ENCODE results near the gene ADGRF5. TPM values are rescaled to one million over a fixed set of nuclear protein-coding genes. Genes with fewer than 3 reads are reported as not detected.
A peak's percentile ranks its signal among the peaks of the same experiment; 100 is the strongest.
"Not testable (repeated sequence)": the region's sequence is repeated elsewhere in the genome, so short reads cannot be mapped to it uniquely, and the experiment has no call there.

The ADGRF5 gene
- total and polyA plus RNA-seq, 11 donors: 24.5 to 89.6 (median 46.8) TPM

DNA sequence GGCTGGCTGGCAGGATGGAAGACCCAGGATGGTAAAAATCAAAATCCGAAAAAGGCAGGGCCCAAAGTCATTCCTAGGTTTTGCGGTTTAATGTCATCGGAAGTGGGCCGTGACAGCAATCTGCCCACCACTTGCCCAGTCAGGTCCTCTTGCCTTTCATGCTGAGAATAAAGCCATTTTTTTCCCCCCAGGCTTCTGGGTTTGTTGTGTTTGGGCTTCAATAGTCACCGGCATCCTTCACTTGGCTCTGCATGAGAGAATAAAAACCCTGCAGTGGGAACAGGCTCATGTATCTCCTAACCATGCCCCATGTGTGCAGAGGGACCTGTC is 72.4 kb downstream of the ADGRF5 start:
- Histone ChIP-seq H3K4me3 (peak overlapping the region in 2 of 12 donors; percentile 26 to 28), H3K36me3 (peaks cover 0 to 5% (median 0%) of the 10 kb centered on the region in 9 donors), H3K9me3 (no peaks in the 10 kb centered on the region), H3K27me3 (no peaks in the 10 kb centered on the region), H3K4me1 (peaks cover 0 to 48% (median 13%) of the 10 kb centered on the region in 12 donors), H3K27ac (no peak overlapping the region)
- WGBS, 4 donors: 50 to 72% (median 64%) methylated on average over 5 of the region's 5 CpGs
- ATAC-seq (peak in 1 of 4 donors; percentile 20), DNase-seq (no peak)
- intact Hi-C loops (cut with DNase I): loop anchor here (1.0 to 10.0 kb wide), 12 partner anchors 139 to 465 kb away; partner anchors contain the start of gene TNFRSF21 (in 1 of the 10)
- TF ChIP-seq CTCF (IDR thresholded peaks at IDR 0.05) (no peak), POLR2A (IDR thresholded peaks at IDR 0.05) (no peak)

DNA sequence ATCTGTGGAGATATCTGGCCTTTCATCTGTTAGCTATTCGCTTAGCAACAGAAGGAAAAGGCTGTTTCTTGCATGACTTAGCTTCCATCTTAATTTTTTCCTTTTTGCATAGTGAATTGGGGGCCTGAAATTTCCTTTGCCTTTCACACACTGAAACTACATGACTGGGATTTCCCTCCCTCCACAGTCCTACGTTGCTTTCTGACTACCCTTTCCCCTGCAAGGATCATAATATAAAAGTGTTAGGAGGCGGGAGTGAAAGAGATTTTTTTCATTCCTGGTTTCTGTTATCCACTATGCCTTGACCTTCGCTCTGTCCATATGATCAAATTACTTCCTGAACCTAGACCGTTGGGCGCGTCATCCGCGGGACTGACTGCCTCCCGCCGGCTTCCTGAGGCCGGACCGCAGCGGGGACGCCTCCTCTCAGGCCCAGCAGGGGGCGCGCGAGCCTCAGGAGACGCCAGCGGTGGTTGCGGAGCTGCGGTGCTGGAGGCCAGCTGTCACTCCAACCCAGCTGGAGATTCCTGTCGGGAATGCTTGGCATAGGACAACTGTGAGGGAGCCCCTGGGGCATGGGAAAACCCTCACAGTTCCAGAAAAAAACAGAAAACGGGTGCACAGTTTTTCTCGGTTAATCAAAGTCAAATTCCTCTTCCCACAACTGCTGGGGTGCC is 72.9 kb downstream of the ADGRF5 start:
- no peaks in the 10 kb centered on the region for H3K9me3 ChIP-seq
- H3K27me3 ChIP-seq: no peaks in the 10 kb centered on the region
- H3K36me3 ChIP-seq: peaks cover 0 to 4% (median 0%) of the 10 kb centered on the region in 9 donors
- 6 to 8% (median 7%) methylated on average over 25 of the region's 25 CpGs for WGBS, 4 donors
- intact Hi-C loops (cut with DNase I): loop anchor here (1.0 to 10.0 kb wide), 12 partner anchors 140 to 466 kb away; partner anchors contain the start of gene TNFRSF21 (in 1 of the 10)
- no peak overlapping the region for H3K27ac ChIP-seq
- peak; percentile 65 to 96 (median 95) for ATAC-seq
- peak; percentile 84 to 94 (median 87) for DNase-seq
- H3K4me1 ChIP-seq: peaks cover 0 to 44% (median 13%) of the 10 kb centered on the region in 12 donors
- H3K4me3 ChIP-seq: peak overlapping the region in 5 of 12 donors; percentile 3 to 32 (median 26)
- TF ChIP-seq CTCF (IDR thresholded peaks at IDR 0.05): peak; percentile 93 to 99 (median 98)
- no peak for TF ChIP-seq POLR2A (IDR thresholded peaks at IDR 0.05)

DNA sequence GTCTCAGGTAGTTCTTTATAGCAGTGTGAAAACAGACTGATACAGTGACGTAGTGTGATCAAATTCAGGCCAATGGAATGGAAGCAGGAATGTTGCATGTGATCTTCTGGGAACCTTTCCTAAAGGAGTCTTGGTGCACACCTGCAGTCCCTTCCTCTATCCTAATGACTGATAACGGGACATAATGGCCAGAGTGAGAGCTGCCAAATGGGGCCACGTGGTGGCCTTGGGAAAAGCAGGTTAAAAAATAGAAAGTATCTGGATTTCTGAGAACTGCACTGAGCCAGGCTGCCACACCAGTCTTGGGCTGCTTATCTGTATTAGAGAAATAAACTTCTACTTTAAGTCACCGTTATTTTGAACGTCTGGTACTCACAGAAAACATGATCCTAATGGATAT is 76.6 kb downstream of the ADGRF5 start:
- H3K27ac ChIP-seq: no peak overlapping the region
- H3K4me3 ChIP-seq: no peak overlapping the region
- 64 to 75% (median 67%) methylated on average over 5 of the region's 5 CpGs for WGBS, 4 donors
- ATAC-seq (no peak), DNase-seq (no peak)
- H3K36me3 ChIP-seq: no peaks in the 10 kb centered on the region
- H3K27me3 ChIP-seq: no peaks in the 10 kb centered on the region
- intact Hi-C loops (cut with DNase I): loop anchor here in 8 of 10 donors (5.0 to 10.0 kb wide), 4 partner anchors 202 to 470 kb away; partner anchors contain the start of gene TNFRSF21 (in 1 of the 8)
- no peak for TF ChIP-seq POLR2A (IDR thresholded peaks at IDR 0.05)
- no peak for TF ChIP-seq CTCF (IDR thresholded peaks at IDR 0.05)
- H3K4me1 ChIP-seq: peaks cover 0 to 15% (median 7%) of the 10 kb centered on the region in 12 donors
- H3K9me3 ChIP-seq: peaks cover 0 to 24% (median 7%) of the 10 kb centered on the region in 12 donors

DNA sequence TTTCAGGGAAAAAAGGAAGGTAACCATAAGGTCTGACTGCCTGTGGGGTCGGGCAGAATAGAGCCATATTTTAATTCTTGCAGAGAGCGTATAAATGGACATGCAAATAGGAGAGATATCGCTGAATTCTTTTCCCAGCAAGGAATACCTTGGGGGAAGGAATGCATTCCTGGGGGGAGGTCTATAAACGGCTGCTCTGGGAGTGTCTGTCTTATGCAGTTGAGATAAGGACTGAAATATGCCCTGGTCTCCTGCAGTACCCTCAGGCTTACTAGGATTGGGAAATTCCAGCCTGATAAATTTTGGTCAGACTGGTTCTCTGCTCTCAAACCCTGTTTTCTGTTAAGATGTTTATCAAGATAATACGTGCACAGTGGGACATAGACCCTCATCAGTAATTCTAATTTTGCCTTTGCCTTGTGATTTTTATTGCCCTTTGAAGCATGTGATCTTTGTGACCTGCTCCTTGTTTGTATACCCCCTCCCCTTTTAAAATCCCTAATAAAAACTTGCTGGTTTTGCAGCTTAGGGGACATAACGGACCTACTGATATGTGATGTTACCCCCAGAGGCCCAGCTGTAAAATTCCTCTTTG is 79.4 kb downstream of the ADGRF5 start:
- not testable (repeated sequence) for H3K36me3 ChIP-seq, H3K4me3 ChIP-seq, H3K27ac ChIP-seq, DNase-seq, ATAC-seq, H3K27me3 ChIP-seq, H3K4me1 ChIP-seq
- intact Hi-C loops (cut with DNase I): loop anchor here in 3 of 10 donors (10.0 kb wide), 1 partner anchor 472 kb away; no protein-coding TSS in a partner anchor
- 81 to 88% (median 81%) methylated on average over 6 of the region's 6 CpGs for WGBS, 4 donors
- H3K9me3 ChIP-seq: peaks cover 0 to 24% (median 7%) of the 10 kb centered on the region in 12 donors

Measured in heart left ventricle (tissue), 16 donors.